Nephron progenitor cell (in vitro differentiated cells): ENCODE results near the gene TMTC2.

ENCODE experiments used
- DNase-seq: peaks from one replicate; pipeline ENCODE4 v3.0.0; 2021
- H3K27ac Mint-ChIP-seq: 2 replicates; pipeline ENCODE4 v1.8.0; 2021; ENCODE audit warnings: mild to moderate bottlenecking, moderate library complexity, mixed read lengths
- H3K27me3 Mint-ChIP-seq: 2 replicates; pipeline ENCODE4 v1.8.0; 2021; ENCODE audit warnings: mild to moderate bottlenecking, low read depth, mixed read lengths; ENCODE audit not compliant: poor library complexity
- H3K36me3 Mint-ChIP-seq: 2 replicates; pipeline ENCODE4 v1.8.0; 2021; ENCODE audit warnings: low read depth, mixed read lengths
- H3K4me1 Mint-ChIP-seq: 2 replicates; pipeline ENCODE4 v1.8.0; 2021; ENCODE audit warnings: mixed read lengths
- H3K4me3 Mint-ChIP-seq: 2 replicates; pipeline ENCODE4 v1.8.0; 2021; ENCODE audit warnings: mild to moderate bottlenecking, moderate library complexity, mixed read lengths
- H3K9me3 Mint-ChIP-seq: 2 replicates; pipeline ENCODE4 v1.8.0; 2021; ENCODE audit warnings: mild to moderate bottlenecking, moderate library complexity, mixed read lengths
- TF ChIP-seq, protein P1 (sequence below): fragments of 200-600 bp; sonication (generic); IDR thresholded peaks from 2 replicates; pipeline ENCODE4 v1.5.0; 2021; ENCODE audit warnings: antibody characterized with exemption

The TMTC2 gene

GRCh38 chr12:83089575-83089974, 402.9 kb downstream of the TMTC2 start:
- Mint-ChIP-seq H3K27me3 (no peaks in the 10 kb centered on the region), H3K4me1 (peaks cover 10% of the 10 kb centered on the region), H3K36me3 (peaks cover 20% of the 10 kb centered on the region), H3K27ac (no peak overlapping the region), H3K4me3 (no peak overlapping the region), H3K9me3 (peaks cover 9% of the 10 kb centered on the region)
- no peak for DNase-seq
- TF ChIP-seq, protein P1, sequence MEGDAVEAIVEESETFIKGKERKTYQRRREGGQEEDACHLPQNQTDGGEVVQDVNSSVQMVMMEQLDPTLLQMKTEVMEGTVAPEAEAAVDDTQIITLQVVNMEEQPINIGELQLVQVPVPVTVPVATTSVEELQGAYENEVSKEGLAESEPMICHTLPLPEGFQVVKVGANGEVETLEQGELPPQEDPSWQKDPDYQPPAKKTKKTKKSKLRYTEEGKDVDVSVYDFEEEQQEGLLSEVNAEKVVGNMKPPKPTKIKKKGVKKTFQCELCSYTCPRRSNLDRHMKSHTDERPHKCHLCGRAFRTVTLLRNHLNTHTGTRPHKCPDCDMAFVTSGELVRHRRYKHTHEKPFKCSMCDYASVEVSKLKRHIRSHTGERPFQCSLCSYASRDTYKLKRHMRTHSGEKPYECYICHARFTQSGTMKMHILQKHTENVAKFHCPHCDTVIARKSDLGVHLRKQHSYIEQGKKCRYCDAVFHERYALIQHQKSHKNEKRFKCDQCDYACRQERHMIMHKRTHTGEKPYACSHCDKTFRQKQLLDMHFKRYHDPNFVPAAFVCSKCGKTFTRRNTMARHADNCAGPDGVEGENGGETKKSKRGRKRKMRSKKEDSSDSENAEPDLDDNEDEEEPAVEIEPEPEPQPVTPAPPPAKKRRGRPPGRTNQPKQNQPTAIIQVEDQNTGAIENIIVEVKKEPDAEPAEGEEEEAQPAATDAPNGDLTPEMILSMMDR: no peak

GRCh38 chr12:83092129-83092528, 405.4 kb downstream of the TMTC2 start:
- no peak for DNase-seq
- Mint-ChIP-seq H3K4me3 (no peak overlapping the region), H3K9me3 (peaks cover 13% of the 10 kb centered on the region), H3K36me3 (peaks cover 26% of the 10 kb centered on the region), H3K27me3 (no peaks in the 10 kb centered on the region), H3K27ac (no peak overlapping the region), H3K4me1 (peaks cover 10% of the 10 kb centered on the region)
- TF ChIP-seq, protein P1: no peak

GRCh38 chr12:83092606-83093005, 405.9 kb downstream of the TMTC2 start:
- Mint-ChIP-seq H3K9me3 (peaks cover 8% of the 10 kb centered on the region), H3K4me3 (no peak overlapping the region), H3K4me1 (peaks cover 10% of the 10 kb centered on the region), H3K27ac (no peak overlapping the region), H3K36me3 (peaks cover 22% of the 10 kb centered on the region), H3K27me3 (no peaks in the 10 kb centered on the region)
- DNase-seq: no peak
- TF ChIP-seq, protein P1: no peak

DNA sequence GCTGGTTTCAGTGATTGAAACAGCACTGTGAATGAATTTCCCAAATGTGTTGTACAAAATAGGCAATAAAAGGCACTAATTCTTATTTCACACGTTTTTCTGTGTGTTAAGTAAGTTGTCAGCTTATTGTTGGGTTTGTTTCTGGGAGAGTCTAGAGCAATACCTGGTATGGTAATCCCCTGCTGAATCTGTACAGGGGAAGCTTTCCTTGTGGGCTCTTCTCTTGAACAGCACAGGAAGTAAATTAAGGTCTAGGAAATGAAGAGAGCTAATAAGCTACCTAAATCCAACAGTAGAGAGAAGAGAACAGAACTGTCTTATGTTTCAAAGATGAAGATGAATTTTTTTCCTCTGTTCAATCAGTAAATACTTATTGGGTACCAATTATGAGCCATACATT, 406.7 kb downstream of the TMTC2 start:
- no peak overlapping the region for H3K4me3 Mint-ChIP-seq
- H3K27ac Mint-ChIP-seq: no peak overlapping the region
- no peaks in the 10 kb centered on the region for H3K27me3 Mint-ChIP-seq
- H3K9me3 Mint-ChIP-seq: peaks cover 7% of the 10 kb centered on the region
- H3K36me3 Mint-ChIP-seq: peaks cover 17% of the 10 kb centered on the region
- TF ChIP-seq, protein P1: no peak
- no peak for DNase-seq
- H3K4me1 Mint-ChIP-seq: peaks cover 12% of the 10 kb centered on the region

DNA sequence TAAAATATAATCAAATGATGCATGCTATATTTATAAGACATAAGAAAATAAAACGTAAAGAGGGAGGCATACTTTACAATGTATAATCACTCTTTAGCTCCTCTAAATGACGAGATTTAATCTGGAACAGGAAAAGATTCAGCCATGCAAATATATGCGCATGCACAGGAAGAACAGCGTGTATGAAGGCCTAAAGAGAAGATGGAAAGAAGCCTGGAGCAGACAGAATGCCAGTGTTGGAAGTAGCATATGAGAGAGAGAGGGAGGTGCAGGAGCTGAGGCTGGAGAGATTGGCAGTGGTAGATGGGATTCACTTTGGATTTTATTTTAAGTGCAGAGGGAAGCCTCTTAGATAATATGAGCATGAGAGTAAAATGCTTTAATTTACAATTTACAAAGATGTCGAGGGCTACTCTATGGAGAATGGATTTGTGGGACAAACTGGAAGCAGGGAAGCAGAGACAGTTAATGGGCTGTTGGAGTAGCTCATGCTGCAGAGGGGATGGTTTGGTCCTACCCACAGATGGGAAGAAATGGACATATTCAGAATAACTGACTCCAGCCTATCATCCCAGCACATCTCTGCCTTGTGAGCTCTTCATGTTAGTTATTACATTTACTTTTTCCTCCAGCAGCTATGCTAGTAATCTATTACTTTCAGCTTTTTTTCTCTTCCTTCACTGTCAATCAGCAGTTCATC, 411.1 kb downstream of the TMTC2 start:
- Mint-ChIP-seq H3K4me3 (no peak overlapping the region), H3K9me3 (peaks cover 7% of the 10 kb centered on the region), H3K27ac (peak overlapping the region; percentile 6), H3K36me3 (peaks cover 15% of the 10 kb centered on the region), H3K27me3 (no peaks in the 10 kb centered on the region), H3K4me1 (peaks cover 7% of the 10 kb centered on the region)
- no peak for DNase-seq
- TF ChIP-seq, protein P1: no peak

- Mint-ChIP-seq H3K4me1 (peaks cover 4% of the 10 kb centered on the region), H3K4me3 (no peak overlapping the region), H3K27ac (no peak overlapping the region), H3K9me3 (peaks cover 6% of the 10 kb centered on the region), H3K27me3 (peaks cover 7% of the 10 kb centered on the region), H3K36me3 (peaks cover 12% of the 10 kb centered on the region)
- TF ChIP-seq, protein P1: no peak
- no peak for DNase-seq
Observed at GRCh38 chr12:83099436-83099835, 412.7 kb downstream of the TMTC2 start.
